Natural killer cell (primary cell): ENCODE results near the gene ARL5C. TPM values are rescaled to one million over a fixed set of nuclear protein-coding genes. Genes with fewer than 3 reads are reported as not detected.

ENCODE experiments used
- ATAC-seq, 3 donors: fragments of 150-1000 bp in 2 of 3; fragments of 200-7000 bp in 1 of 3; cut with Tn5 transposase; 1 replicate in 1 of 3; 2 replicates in 2 of 3; pipeline ENCODE4 v1.10.0; 2021; ENCODE audit warnings: mild to moderate bottlenecking in 2 of 3, moderate library complexity in 2 of 3
- DNase-seq, 2 donors: peaks; one replicate each; pipeline versions ENCODE4 v3.0.0 to v3.0.0-alpha.2; 2013 to 2021; ENCODE audit warnings: mixed read lengths in 1 of 2
- H3K27ac ChIP-seq: one replicate; pipeline ENCODE4 v1.5.1; 2013; ENCODE audit warnings: mild to moderate bottlenecking, low read length
- H3K27me3 ChIP-seq: one replicate; pipeline ENCODE4 v1.6.1; 2013; ENCODE audit warnings: low read length; ENCODE audit not compliant: control insufficient read depth, insufficient read depth
- H3K36me3 ChIP-seq: one replicate; pipeline ENCODE4 v1.6.1; 2013; ENCODE audit warnings: low read length; ENCODE audit not compliant: control insufficient read depth, insufficient read depth
- H3K4me1 ChIP-seq: one replicate; pipeline ENCODE4 v1.6.1; 2013; ENCODE audit warnings: low read length; ENCODE audit not compliant: control insufficient read depth, insufficient read depth
- H3K4me3 ChIP-seq: one replicate; pipeline ENCODE4 v1.5.1; 2013; ENCODE audit warnings: low read length
- H3K9me3 ChIP-seq: one replicate; pipeline ENCODE4 v1.6.1; 2013; ENCODE audit warnings: low read length; ENCODE audit not compliant: control insufficient read depth, insufficient read depth
- H3K27ac Mint-ChIP-seq, 2 donors: one replicate each; pipeline ENCODE4 v1.8.0; 2022; ENCODE audit warnings: mild to moderate bottlenecking in 2 of 2, mixed read lengths in 2 of 2, moderate library complexity in 1 of 2
- H3K27me3 Mint-ChIP-seq, 2 donors: one replicate each; pipeline ENCODE4 v1.8.0; 2022; ENCODE audit warnings: low read depth in 2 of 2, mixed read lengths in 2 of 2
- H3K36me3 Mint-ChIP-seq: one replicate; pipeline ENCODE4 v1.8.0; 2022; ENCODE audit warnings: mixed read lengths
- H3K4me1 Mint-ChIP-seq, 2 donors: one replicate each; pipeline ENCODE4 v1.8.0; 2022; ENCODE audit warnings: mixed read lengths in 2 of 2
- H3K4me3 Mint-ChIP-seq: one replicate; pipeline ENCODE4 v1.8.0; 2022; ENCODE audit warnings: mild to moderate bottlenecking, moderate library complexity, mixed read lengths
- H3K9me3 Mint-ChIP-seq, 2 donors: one replicate each; pipeline ENCODE4 v1.8.0; 2022; ENCODE audit warnings: mixed read lengths in 2 of 2
- WGBS: methylation state at CpG from one replicate; pipeline ENCODE4 v1.1.7; 2013; ENCODE audit warnings: missing lambda C conversion rate; ENCODE audit not compliant: insufficient coverage; 5-methylcytosine and 5-hydroxymethylcytosine counted together
- intact Hi-C: fragments of 100-400 bp; cut with micrococcal nuclease; formaldehyde crosslinking; loops from one replicate; pipeline ENCODE4 v1.14.2; 2022
- total RNA-seq, 4 donors: library from RNA; stranded (reverse); fragments of 120-200 nt in 1 of 4; gene quantifications; one replicate each; pipeline versions ENCODE4 v1.2.3 to v1.2.4, GENCODE V29; 2013 to 2022
- TF ChIP-seq, protein P1 (sequence below): fragments of 200-600 bp; IDR thresholded peaks from one replicate; pipeline ENCODE4 v1.8.0; 2022; ENCODE audit warnings: antibody characterized with exemption

Gene ARL5C
- total RNA-seq, 3 donors from 2014 or later (not counting 1 experiment from before 2014, with no cell fraction given): 0.33 TPM; not detected in 2

DNA sequence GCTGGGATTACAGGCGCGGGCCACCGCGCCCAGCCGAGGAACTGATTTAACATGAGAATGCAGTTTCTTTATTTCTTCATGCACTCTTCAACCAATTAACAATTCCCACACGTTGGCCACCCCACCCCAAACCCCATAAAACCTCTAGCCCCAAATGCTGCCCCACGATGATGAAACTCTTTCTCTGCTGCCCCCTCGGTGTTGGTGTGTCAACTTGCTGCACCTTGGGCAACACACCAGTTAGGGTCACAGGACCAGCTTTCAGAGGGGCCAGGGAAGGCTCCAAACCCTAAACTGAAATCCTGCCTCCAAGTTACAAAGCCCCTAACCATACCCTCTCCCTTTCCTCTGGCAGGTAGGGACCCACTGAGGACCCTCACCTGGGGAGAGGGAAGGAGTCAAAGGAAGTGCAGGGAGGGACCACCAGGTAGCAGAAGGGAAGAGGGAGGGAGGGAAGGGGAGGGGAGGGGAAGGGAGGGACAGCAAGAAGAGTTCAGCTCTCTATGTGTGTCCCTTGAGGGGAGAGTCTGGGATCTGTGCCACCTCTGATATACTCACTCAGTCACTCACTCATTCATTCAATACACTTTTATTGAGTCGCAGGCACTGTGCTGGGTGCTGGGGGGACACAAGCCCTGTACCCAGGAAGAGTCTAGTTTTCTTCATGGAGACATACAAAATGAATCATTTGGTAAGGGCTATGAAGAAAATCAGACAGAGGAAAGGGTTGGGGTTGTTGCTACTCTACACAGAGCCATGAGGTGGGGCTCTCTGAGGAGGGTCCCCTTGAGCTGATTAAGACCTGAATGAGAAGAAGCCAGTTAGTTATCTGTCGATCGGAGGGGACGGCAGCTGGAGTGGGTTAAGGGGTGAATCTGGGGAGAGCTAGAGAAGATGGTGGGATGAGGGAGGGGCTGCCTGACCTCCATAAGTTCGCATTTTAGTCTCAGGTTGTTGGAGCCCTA lies 18.5 kb downstream of the ARL5C start:
- H3K4me1 Mint-ChIP-seq: peaks cover 20 to 27% of the 10 kb centered on the region in 2 donors
- H3K9me3 Mint-ChIP-seq: no peaks in the 10 kb centered on the region
- intact Hi-C loops: no loop called here
- no peaks in the 10 kb centered on the region for H3K36me3 ChIP-seq
- no peak overlapping the region for H3K27ac ChIP-seq
- ATAC-seq (no peak), DNase-seq (no peak)
- no peak overlapping the region for H3K4me3 ChIP-seq
- 66% methylated on average over 13 of the region's 13 CpGs for WGBS
- peaks cover 12% of the 10 kb centered on the region for H3K27me3 ChIP-seq
- no peaks in the 10 kb centered on the region for H3K9me3 ChIP-seq
- TF ChIP-seq, protein P1, sequence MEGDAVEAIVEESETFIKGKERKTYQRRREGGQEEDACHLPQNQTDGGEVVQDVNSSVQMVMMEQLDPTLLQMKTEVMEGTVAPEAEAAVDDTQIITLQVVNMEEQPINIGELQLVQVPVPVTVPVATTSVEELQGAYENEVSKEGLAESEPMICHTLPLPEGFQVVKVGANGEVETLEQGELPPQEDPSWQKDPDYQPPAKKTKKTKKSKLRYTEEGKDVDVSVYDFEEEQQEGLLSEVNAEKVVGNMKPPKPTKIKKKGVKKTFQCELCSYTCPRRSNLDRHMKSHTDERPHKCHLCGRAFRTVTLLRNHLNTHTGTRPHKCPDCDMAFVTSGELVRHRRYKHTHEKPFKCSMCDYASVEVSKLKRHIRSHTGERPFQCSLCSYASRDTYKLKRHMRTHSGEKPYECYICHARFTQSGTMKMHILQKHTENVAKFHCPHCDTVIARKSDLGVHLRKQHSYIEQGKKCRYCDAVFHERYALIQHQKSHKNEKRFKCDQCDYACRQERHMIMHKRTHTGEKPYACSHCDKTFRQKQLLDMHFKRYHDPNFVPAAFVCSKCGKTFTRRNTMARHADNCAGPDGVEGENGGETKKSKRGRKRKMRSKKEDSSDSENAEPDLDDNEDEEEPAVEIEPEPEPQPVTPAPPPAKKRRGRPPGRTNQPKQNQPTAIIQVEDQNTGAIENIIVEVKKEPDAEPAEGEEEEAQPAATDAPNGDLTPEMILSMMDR: no peak
- H3K4me1 ChIP-seq: peaks cover 16% of the 10 kb centered on the region
- H3K27me3 Mint-ChIP-seq: peaks cover 14% of the 10 kb centered on the region in 2 donors
- H3K4me3 Mint-ChIP-seq: no peak overlapping the region
- no peaks in the 10 kb centered on the region for H3K36me3 Mint-ChIP-seq
- H3K27ac Mint-ChIP-seq: no peak overlapping the region

DNA sequence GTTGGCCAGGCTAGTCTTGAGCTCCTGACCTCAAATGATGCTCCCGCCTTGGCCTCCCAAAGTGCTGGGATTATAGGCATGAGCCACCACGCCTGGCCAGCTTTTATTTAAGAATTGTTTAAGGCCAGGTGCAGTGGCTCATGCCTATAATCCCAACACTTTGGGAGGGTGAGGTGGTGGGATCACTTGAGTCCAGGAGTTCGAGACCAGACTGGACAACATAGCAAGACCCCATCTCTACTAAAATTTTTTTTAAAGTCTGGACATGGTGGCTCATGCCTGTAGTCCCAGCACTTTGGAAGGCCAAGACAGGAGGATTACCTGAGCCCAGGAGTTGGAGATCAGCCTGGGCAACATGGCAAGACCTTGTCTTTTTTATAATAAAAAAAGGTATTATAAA lies 19.7 kb downstream of the ARL5C start:
- peaks cover 10 to 18% of the 10 kb centered on the region in 2 donors for H3K4me1 Mint-ChIP-seq
- no peaks in the 10 kb centered on the region for H3K9me3 ChIP-seq
- H3K27me3 Mint-ChIP-seq: peaks cover 14% of the 10 kb centered on the region in 2 donors
- H3K4me3 ChIP-seq: no peak overlapping the region
- WGBS: 83% methylated on average over 3 of the region's 3 CpGs
- H3K4me1 ChIP-seq: peaks cover 6% of the 10 kb centered on the region
- no peak overlapping the region for H3K27ac ChIP-seq
- ATAC-seq (no peak), DNase-seq (no peak)
- no peaks in the 10 kb centered on the region for H3K36me3 ChIP-seq
- H3K36me3 Mint-ChIP-seq: no peaks in the 10 kb centered on the region
- H3K9me3 Mint-ChIP-seq: no peaks in the 10 kb centered on the region
- intact Hi-C loops: no loop called here
- H3K27me3 ChIP-seq: peaks cover 10% of the 10 kb centered on the region
- no peak overlapping the region for H3K27ac Mint-ChIP-seq
- H3K4me3 Mint-ChIP-seq: no peak overlapping the region
- TF ChIP-seq, protein P1: no peak

DNA sequence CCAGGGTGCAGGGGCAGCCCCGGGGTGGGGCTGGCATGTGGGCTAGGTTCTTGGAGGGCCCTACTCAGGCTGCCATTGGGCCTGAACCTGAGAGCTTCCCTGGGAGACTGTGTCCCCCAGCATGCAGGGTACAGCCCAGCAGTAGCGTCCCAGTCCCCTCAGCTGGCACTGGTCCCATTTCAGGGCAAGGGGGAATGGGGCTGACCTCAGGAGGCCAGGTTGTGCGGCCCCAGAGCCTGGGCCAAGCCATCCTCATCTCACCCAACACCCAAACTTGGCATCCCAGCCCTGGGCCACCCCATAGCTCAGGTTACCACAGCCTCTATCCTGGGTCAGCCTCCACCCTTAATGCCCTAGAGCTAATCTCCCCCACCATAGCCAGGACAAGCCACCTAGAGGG lies 20.8 kb downstream of the ARL5C start:
- DNase-seq (no peak), ATAC-seq (no peak)
- Mint-ChIP-seq H3K27me3 (peaks cover 9 to 10% of the 10 kb centered on the region in 2 donors), H3K36me3 (no peaks in the 10 kb centered on the region), H3K27ac (peak overlapping the region in 1 of 2 donors; percentile 16), H3K9me3 (no peaks in the 10 kb centered on the region), H3K4me3 (no peak overlapping the region), H3K4me1 (peaks cover 5 to 14% of the 10 kb centered on the region in 2 donors)
- 85% methylated on average over 3 of the region's 3 CpGs for WGBS
- Histone ChIP-seq H3K4me1 (no peaks in the 10 kb centered on the region), H3K9me3 (no peaks in the 10 kb centered on the region), H3K27ac (no peak overlapping the region), H3K27me3 (peaks cover 1% of the 10 kb centered on the region), H3K36me3 (no peaks in the 10 kb centered on the region), H3K4me3 (no peak overlapping the region)
- TF ChIP-seq, protein P1: no peak
- intact Hi-C loops: no loop called here
